ENCODE measurements around the gene DFFA. TPM values are rescaled to one million over a fixed set of nuclear protein-coding genes. Genes with fewer than 3 reads are reported as not detected.
"Not testable (repeated sequence)": the region's sequence is repeated elsewhere in the genome, so short reads cannot be mapped to it uniquely, and the experiment has no call there.

DFFA gene
- total RNA-seq, 1 donor from 2014 or later: 39.0 TPM

DNA sequence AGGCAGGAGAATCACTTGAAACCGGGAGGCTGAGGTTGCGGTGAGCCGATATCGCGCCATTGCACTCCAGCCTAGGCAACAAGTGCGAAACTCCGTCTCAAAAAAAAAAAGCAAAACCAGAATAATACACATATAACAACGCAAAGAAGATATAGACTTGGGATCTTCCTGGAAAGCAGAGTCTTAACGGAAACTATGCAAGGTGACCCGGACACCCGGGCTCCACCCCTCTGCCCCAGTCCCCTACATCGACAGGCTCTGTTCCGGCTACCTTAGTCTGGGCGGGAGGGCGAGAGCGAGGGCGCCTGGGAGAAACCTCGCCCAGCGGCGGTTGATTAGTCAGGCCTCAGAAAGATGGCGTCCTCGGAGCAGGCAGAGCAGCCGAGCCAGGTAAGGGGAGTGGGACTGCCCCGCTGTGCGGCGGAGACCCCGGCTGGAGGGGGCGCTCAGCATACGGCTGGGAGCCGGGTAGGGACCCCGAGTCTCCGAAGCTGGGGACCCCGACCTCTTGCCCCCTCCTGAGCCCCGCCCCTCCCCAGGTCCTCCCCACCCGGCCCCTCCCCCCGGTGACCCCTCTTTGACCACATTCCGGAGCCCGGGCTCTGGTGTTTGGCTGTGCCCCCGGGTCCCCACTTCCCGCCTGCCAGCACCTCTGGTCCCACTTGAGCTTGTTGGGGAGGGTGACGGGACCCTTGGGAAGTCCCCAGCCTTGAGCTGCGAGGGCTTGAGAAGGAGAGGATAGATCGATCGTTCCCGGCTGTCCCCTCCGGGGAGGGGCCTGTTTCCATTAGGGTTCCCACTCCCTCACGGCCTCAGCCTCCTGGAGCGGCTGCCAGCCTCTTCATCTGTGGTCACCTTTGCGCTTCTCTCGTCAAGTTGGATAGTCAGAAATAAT is 2.5 kb upstream of the DFFA start, which contains the start of gene PEX14:
PEX14 (plus strand) TSS at position 338 of the 895 bp plus-strand sequence; CDS start at position 355, 17 bp downstream.
- POLR2A ChIA-PET: interaction anchor here (0.6 to 1.5 kb wide), 4 partner anchors 20 to 1602 kb away, joined by 3 to 6 read pairs (median 4); partner anchors contain the start of gene CENPS
- CTCF ChIA-PET: no interaction called here
- peak within 1 kb of the TSS; percentile 89 for H3K27ac Mint-ChIP-seq
- H3K9me3 Mint-ChIP-seq: no peaks in the 10 kb centered on the region
- intact Hi-C loops (cut with micrococcal nuclease): loop anchor here (5.0 to 10.0 kb wide), 2 partner anchors 1330 to 1507 kb away; partner anchors contain the start of genes CLCN6, MFN2 and MTHFR
- no peak for TF ChIP-seq CTCF (IDR thresholded peaks at IDR 0.05)
- H3K4me3 Mint-ChIP-seq: peak within 1 kb of the TSS; percentile 95
- H3K4me1 Mint-ChIP-seq: peaks cover 49% of the 10 kb centered on the region
- ATAC-seq (ENCODE audit: low read depth) (peak; percentile 76), DNase-seq (peak; percentile 76)
- no peaks in the 10 kb centered on the region for H3K27me3 Mint-ChIP-seq
- peaks cover 10% of the 10 kb centered on the region for H3K36me3 Mint-ChIP-seq (ENCODE audit: low read depth)

GRCh38 chr1:10474309-10474612 is 1.9 kb upstream of the DFFA start:
- DNase-seq; ATAC-seq (ENCODE audit: low read depth); H3K9me3 Mint-ChIP-seq; H3K27me3 Mint-ChIP-seq; CTCF ChIA-PET: not testable (repeated sequence)
- Mint-ChIP-seq H3K36me3 (ENCODE audit: low read depth) (peaks cover 10% of the 10 kb centered on the region), H3K4me1 (peaks cover 46% of the 10 kb centered on the region), H3K27ac (peak overlapping the region; percentile 89), H3K4me3 (peak overlapping the region; percentile 95)
- POLR2A ChIA-PET: interaction anchor here (0.6 to 1.5 kb wide), 2 partner anchors 44 to 518 kb away, joined by 3 to 4 read pairs; partner anchors contain the start of gene CENPS
- intact Hi-C loops (cut with micrococcal nuclease): loop anchor here (5.0 to 10.0 kb wide), 2 partner anchors 1331 to 1508 kb away; partner anchors contain the start of genes CLCN6, MFN2 and MTHFR

- TF ChIP-seq CTCF (IDR thresholded peaks at IDR 0.05): no peak
- H3K27ac Mint-ChIP-seq: peak overlapping the region; percentile 90
- ChIA-PET CTCF (no interaction called here), POLR2A (interaction anchor here (0.7 to 1.3 kb wide), 4 partner anchors 11 to 43 kb away, joined by 3 to 4 read pairs (median 4); partner anchors contain the start of gene CENPS)
- no peaks in the 10 kb centered on the region for H3K27me3 Mint-ChIP-seq
- H3K4me3 Mint-ChIP-seq: peak overlapping the region; percentile 94
- no peak for DNase-seq
- ATAC-seq (ENCODE audit: low read depth): no peak
- peaks cover 48% of the 10 kb centered on the region for H3K4me1 Mint-ChIP-seq
- H3K36me3 Mint-ChIP-seq (ENCODE audit: low read depth): peaks cover 20% of the 10 kb centered on the region
- intact Hi-C loops (cut with micrococcal nuclease): loop anchor here (5.0 to 10.0 kb wide), 2 partner anchors 1332 to 1509 kb away; partner anchors contain the start of genes CLCN6, MFN2 and MTHFR
- H3K9me3 Mint-ChIP-seq: no peaks in the 10 kb centered on the region
Measured at GRCh38 chr1:10473145-10473765, 926 bp upstream of the DFFA start.

- Mint-ChIP-seq H3K4me3 (peak overlapping the region; percentile 94), H3K27me3 (no peaks in the 10 kb centered on the region), H3K4me1 (peaks cover 51% of the 10 kb centered on the region), H3K9me3 (no peaks in the 10 kb centered on the region), H3K27ac (peak overlapping the region; percentile 90), H3K36me3 (ENCODE audit: low read depth) (peaks cover 36% of the 10 kb centered on the region)
- no peak for ATAC-seq (ENCODE audit: low read depth)
- ChIA-PET CTCF (interaction anchor here (0.7 kb wide), 1 partner anchor 24 kb away, joined by 4 read pairs; no protein-coding TSS in a partner anchor), POLR2A (no interaction called here)
- intact Hi-C loops (cut with micrococcal nuclease): loop anchor here (1.0 to 10.0 kb wide), 6 partner anchors 24 to 1511 kb away; partner anchors contain the start of genes CENPS, CLCN6, MFN2 and MTHFR
- peak; percentile 20 for DNase-seq
- no peak for TF ChIP-seq CTCF (IDR thresholded peaks at IDR 0.05)
Measured at GRCh38 chr1:10471411-10472219, 714 bp downstream of the DFFA start.

DNA sequence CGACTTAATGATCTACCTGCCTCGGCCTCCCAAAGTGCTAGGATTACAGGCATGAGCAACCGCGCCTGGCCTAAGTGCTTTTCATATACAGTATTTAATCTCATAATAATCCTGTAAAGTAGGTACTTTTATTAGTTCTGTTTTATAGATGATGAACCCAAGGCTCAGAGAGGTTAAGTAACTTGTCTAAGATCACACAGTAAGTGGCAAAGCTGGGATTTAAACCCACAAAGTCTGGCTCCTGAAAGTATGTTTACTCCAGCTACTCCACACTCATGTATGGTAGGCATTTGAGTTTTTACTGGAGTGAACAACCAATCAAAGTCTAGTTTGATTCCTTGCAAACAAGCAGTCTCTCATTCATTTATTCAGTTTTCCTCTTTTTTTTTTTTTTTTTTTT is 2.3 kb downstream of the DFFA start:
- Mint-ChIP-seq H3K4me3 (no peak overlapping the region), H3K9me3 (no peaks in the 10 kb centered on the region), H3K27ac (no peak overlapping the region), H3K27me3 (no peaks in the 10 kb centered on the region), H3K4me1 (peaks cover 37% of the 10 kb centered on the region), H3K36me3 (ENCODE audit: low read depth) (peaks cover 38% of the 10 kb centered on the region)
- ATAC-seq (ENCODE audit: low read depth): no peak
- ChIA-PET CTCF (no interaction called here), POLR2A (interaction anchor here (1.2 kb wide), 1 partner anchor 437 kb away, joined by 6 read pairs; the partner anchor contains the start of gene UBE4B)
- intact Hi-C loops (cut with micrococcal nuclease): loop anchor here (5.0 to 10.0 kb wide), 2 partner anchors 1335 to 1512 kb away; partner anchors contain the start of genes CLCN6, MFN2 and MTHFR
- DNase-seq: no peak
- TF ChIP-seq CTCF (IDR thresholded peaks at IDR 0.05): no peak

All from activated B cell treated with CpG ODN at 0.5 μM for 24 hours (primary cell).